ENCODE measurements around the gene PLLP. TPM values are rescaled to one million over a fixed set of nuclear protein-coding genes. Genes with fewer than 3 reads are reported as not detected.

PLLP gene
- total and polyA plus RNA-seq, 9 of the 15 experiments (the other 6 are each of a cell fraction or from before 2014, with no cell fraction given) = 0.09 to 0.96 (median 0.27) TPM

DNA sequence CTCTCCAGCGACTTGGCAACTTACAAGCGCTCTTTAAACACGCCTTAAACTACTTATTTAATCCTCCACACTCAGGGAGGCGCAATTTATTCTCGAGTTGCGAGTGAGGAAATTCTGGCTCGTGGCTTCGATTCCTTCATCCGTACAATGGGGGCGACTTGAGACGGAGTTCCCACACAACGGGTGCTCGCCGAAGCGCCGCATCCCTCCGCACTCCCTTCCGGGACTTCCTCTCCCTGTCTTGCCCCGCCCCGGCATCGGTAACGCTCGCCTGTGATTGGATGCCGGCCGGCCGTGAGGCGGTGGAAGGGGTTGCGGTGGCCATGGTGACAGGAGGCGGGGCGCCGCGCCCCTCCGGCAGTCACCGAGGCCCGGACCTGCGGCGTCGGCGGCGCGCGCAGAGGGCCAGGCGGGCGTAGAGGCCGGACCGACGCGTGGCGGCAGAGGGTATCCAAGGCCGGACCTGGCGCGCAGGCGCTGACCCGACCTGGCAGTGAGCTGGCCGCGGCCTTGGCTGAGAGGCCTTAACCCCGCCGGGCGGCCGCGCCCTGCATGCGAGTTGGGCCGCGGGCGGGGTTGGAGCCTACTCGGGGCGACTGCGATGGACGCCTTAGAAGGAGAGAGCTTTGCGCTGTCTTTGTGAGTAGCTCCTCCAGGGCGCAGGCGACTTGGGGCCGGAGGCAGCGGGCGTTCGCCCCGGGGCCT is 39.6 kb downstream of the PLLP start, which contains the start of gene ARL2BP (continued):
- TF ChIP-seq, protein P1, sequence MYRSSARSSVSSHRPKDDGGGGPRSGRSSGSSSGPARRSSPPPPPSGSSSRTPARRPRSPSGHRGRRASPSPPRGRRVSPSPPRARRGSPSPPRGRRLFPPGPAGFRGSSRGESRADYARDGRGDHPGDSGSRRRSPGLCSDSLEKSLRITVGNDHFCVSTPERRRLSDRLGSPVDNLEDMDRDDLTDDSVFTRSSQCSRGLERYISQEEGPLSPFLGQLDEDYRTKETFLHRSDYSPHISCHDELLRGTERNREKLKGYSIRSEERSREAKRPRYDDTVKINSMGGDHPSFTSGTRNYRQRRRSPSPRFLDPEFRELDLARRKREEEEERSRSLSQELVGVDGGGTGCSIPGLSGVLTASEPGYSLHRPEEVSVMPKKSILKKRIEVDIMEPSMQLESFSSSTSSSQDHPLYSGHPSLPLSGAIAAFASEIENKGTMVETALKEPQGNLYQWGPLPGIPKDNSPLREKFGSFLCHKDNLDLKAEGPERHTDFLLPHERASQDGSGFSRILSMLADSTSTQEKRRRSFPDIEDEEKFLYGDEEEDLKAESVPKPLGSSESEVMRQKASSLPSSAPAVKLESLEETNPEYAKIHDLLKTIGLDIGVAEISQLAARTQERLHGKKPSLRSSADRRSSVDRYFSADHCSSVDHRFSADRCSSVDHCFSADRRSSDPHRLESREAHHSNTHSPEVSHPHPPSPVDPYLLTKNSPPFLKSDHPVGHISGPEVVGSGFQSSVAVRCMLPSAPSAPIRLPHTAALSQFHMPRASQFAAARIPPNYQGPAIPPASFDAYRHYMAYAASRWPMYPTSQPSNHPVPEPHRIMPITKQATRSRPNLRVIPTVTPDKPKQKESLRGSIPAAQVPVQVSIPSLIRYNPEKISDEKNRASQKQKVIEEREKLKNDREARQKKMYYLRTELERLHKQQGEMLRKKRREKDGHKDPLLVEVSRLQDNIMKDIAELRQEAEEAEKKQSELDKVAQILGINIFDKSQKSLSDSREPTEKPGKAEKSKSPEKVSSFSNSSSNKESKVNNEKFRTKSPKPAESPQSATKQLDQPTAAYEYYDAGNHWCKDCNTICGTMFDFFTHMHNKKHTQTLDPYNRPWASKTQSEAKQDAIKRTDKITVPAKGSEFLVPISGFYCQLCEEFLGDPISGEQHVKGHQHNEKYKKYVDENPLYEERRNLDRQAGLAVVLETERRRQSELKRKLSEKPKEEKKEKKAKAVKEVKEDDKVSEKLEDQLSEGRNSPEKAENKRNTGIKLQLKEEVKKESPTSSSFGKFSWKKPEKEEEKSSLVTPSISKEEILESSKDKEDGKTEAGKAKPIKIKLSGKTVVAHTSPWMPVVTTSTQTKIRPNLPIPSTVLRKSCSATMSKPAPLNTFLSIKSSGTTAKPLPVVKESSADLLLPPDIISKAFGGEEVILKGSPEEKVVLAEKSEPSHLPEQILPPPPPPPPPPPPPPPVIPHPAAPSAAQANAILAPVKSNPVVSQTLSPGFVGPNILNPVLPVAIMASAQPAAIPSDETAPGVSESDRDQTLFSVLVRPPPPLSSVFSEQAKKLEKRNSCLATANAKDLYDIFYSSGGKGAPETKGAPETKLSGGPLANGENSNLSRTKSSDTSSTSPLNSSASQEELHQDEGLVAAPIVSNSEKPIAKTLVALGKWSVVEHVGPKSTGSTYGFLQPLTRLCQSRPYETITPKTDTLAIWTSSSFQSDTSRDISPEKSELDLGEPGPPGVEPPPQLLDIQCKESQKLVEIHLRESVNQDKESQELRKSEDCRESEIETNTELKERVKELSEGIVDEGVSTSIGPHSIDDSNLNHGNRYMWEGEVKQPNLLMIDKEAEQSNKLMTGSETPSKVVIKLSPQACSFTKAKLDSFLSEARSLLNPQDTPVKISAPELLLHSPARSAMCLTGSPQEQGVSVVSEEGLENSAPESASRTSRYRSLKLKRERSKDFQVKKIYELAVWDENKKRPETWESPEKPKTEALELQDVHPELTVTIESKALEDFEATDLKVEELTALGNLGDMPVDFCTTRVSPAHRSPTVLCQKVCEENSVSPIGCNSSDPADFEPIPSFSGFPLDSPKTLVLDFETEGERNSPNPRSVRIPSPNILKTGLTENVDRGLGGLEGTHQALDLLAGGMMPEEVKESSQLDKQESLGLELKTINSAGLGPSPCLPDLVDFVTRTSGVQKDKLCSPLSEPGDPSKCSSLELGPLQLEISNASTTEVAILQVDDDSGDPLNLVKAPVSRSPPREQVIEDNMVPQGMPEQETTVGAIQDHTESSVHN (IDR thresholded peaks at IDR 0.05; ENCODE audit: borderline replicate concordance in 1 of 2, low read depth in 1 of 2) = no peak
- TF ChIP-seq PYGO2 (tag; IDR thresholded peaks at IDR 0.05) (no peak), ZNF24 (IDR thresholded peaks at IDR 0.05) (no peak), ZNF445 (CRISPR knock-in tag; IDR thresholded peaks at IDR 0.05; ENCODE audit: low read depth) (no peak), FIP1L1 (IDR thresholded peaks at IDR 0.05; ENCODE audit: low read depth, low read length, poor library complexity, severe bottlenecking) (peak; percentile 78), MEF2D (tag; conservative IDR thresholded peaks at IDR 0.05; ENCODE audit: low read depth) (no peak)
- TF ChIP-seq, protein P2, sequence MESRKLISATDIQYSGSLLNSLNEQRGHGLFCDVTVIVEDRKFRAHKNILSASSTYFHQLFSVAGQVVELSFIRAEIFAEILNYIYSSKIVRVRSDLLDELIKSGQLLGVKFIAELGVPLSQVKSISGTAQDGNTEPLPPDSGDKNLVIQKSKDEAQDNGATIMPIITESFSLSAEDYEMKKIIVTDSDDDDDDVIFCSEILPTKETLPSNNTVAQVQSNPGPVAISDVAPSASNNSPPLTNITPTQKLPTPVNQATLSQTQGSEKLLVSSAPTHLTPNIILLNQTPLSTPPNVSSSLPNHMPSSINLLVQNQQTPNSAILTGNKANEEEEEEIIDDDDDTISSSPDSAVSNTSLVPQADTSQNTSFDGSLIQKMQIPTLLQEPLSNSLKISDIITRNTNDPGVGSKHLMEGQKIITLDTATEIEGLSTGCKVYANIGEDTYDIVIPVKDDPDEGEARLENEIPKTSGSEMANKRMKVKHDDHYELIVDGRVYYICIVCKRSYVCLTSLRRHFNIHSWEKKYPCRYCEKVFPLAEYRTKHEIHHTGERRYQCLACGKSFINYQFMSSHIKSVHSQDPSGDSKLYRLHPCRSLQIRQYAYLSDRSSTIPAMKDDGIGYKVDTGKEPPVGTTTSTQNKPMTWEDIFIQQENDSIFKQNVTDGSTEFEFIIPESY (CRISPR knock-in tag; IDR thresholded peaks at IDR 0.05) = no peak; the same call in 1 of the 2 replicates
- TF ChIP-seq, protein P3, sequence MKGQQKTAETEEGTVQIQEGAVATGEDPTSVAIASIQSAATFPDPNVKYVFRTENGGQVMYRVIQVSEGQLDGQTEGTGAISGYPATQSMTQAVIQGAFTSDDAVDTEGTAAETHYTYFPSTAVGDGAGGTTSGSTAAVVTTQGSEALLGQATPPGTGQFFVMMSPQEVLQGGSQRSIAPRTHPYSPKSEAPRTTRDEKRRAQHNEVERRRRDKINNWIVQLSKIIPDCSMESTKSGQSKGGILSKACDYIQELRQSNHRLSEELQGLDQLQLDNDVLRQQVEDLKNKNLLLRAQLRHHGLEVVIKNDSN (CRISPR knock-in tag; IDR thresholded peaks at IDR 0.05) = no peak
- TF ChIP-seq, protein P4, sequence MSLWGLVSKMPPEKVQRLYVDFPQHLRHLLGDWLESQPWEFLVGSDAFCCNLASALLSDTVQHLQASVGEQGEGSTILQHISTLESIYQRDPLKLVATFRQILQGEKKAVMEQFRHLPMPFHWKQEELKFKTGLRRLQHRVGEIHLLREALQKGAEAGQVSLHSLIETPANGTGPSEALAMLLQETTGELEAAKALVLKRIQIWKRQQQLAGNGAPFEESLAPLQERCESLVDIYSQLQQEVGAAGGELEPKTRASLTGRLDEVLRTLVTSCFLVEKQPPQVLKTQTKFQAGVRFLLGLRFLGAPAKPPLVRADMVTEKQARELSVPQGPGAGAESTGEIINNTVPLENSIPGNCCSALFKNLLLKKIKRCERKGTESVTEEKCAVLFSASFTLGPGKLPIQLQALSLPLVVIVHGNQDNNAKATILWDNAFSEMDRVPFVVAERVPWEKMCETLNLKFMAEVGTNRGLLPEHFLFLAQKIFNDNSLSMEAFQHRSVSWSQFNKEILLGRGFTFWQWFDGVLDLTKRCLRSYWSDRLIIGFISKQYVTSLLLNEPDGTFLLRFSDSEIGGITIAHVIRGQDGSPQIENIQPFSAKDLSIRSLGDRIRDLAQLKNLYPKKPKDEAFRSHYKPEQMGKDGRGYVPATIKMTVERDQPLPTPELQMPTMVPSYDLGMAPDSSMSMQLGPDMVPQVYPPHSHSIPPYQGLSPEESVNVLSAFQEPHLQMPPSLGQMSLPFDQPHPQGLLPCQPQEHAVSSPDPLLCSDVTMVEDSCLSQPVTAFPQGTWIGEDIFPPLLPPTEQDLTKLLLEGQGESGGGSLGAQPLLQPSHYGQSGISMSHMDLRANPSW (CRISPR knock-in tag; IDR thresholded peaks at IDR 0.05) = no peak
- TF ChIP-seq, protein P5, sequence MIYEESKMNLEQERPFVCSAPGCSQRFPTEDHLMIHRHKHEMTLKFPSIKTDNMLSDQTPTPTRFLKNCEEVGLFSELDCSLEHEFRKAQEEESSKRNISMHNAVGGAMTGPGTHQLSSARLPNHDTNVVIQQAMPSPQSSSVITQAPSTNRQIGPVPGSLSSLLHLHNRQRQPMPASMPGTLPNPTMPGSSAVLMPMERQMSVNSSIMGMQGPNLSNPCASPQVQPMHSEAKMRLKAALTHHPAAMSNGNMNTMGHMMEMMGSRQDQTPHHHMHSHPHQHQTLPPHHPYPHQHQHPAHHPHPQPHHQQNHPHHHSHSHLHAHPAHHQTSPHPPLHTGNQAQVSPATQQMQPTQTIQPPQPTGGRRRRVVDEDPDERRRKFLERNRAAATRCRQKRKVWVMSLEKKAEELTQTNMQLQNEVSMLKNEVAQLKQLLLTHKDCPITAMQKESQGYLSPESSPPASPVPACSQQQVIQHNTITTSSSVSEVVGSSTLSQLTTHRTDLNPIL (CRISPR knock-in tag; IDR thresholded peaks at IDR 0.05) = no peak

Data from K562 (cell line).